Chondrocyte (in vitro differentiated cells): ENCODE measurements around the gene SDHB. TPM values are rescaled to one million over a fixed set of nuclear protein-coding genes. Genes with fewer than 3 reads are reported as not detected.

ENCODE experiments used
- DNase-seq: peaks from one replicate; pipeline ENCODE4 v3.0.0; 2021; ENCODE audit warnings: mixed read lengths, low spot score
- H3K27ac Mint-ChIP-seq: one replicate; pipeline ENCODE4 v1.8.0; 2021; ENCODE audit warnings: mild to moderate bottlenecking, moderate library complexity, mixed read lengths; ENCODE audit not compliant: unreplicated experiment
- H3K27me3 Mint-ChIP-seq: 2 replicates; pipeline ENCODE4 v1.8.0; 2021; ENCODE audit warnings: low read depth, mixed read lengths
- H3K36me3 Mint-ChIP-seq: 2 replicates; pipeline ENCODE4 v1.8.0; 2021; ENCODE audit warnings: low read depth, mixed read lengths
- H3K4me1 Mint-ChIP-seq: 2 replicates; pipeline ENCODE4 v1.8.0; 2021; ENCODE audit warnings: low read depth, mild to moderate bottlenecking, mixed read lengths
- H3K4me3 Mint-ChIP-seq: one replicate; pipeline ENCODE4 v1.8.0; 2021; ENCODE audit warnings: mild to moderate bottlenecking, moderate library complexity, mixed read lengths; ENCODE audit not compliant: unreplicated experiment
- H3K9me3 Mint-ChIP-seq: 2 replicates; pipeline ENCODE4 v1.8.0; 2021; ENCODE audit warnings: low read depth, mixed read lengths
- CTCF ChIP-seq: fragments of 200-600 bp; sonication (generic); IDR thresholded peaks from 2 replicates; pipeline ENCODE4 v1.5.0; 2021; ENCODE audit warnings: antibody characterized with exemption, mild to moderate bottlenecking, moderate library complexity
- total RNA-seq: library from RNA; stranded (reverse); gene quantifications from 3 replicates; pipeline ENCODE4 v1.2.1, GENCODE V29; 2021

SDHB gene
- total RNA-seq, 1 donor from 2014 or later: 54.7 TPM

- DNase-seq: no peak
- Mint-ChIP-seq H3K36me3 (peaks cover 1% of the 10 kb centered on the region), H3K4me1 (no peaks in the 10 kb centered on the region), H3K27ac (no peak overlapping the region), H3K9me3 (no peaks in the 10 kb centered on the region), H3K4me3 (no peak overlapping the region), H3K27me3 (peaks cover 3% of the 10 kb centered on the region)
- no peak for TF ChIP-seq CTCF
Observed at GRCh38 chr1:17082761-17083160, 28.9 kb upstream of the SDHB start.

GRCh38 chr1:17081439-17081838, 27.6 kb upstream of the SDHB start:
- no peaks in the 10 kb centered on the region for H3K9me3 Mint-ChIP-seq
- H3K4me1 Mint-ChIP-seq: no peaks in the 10 kb centered on the region
- H3K27me3 Mint-ChIP-seq: peaks cover 5% of the 10 kb centered on the region
- no peak for TF ChIP-seq CTCF
- no peak overlapping the region for H3K27ac Mint-ChIP-seq
- H3K4me3 Mint-ChIP-seq: no peak overlapping the region
- no peak for DNase-seq
- peaks cover 1% of the 10 kb centered on the region for H3K36me3 Mint-ChIP-seq

GRCh38 chr1:17080880-17081279, 27.0 kb upstream of the SDHB start:
- H3K36me3 Mint-ChIP-seq: peaks cover 1% of the 10 kb centered on the region
- H3K27ac Mint-ChIP-seq: no peak overlapping the region
- no peak for DNase-seq
- peaks cover 5% of the 10 kb centered on the region for H3K27me3 Mint-ChIP-seq
- H3K9me3 Mint-ChIP-seq: no peaks in the 10 kb centered on the region
- no peak overlapping the region for H3K4me3 Mint-ChIP-seq
- no peaks in the 10 kb centered on the region for H3K4me1 Mint-ChIP-seq
- TF ChIP-seq CTCF: no peak

- no peak for TF ChIP-seq CTCF
- Mint-ChIP-seq H3K4me1 (no peaks in the 10 kb centered on the region), H3K36me3 (peaks cover 1% of the 10 kb centered on the region), H3K27me3 (peaks cover 5% of the 10 kb centered on the region), H3K27ac (no peak overlapping the region), H3K4me3 (no peak overlapping the region), H3K9me3 (no peaks in the 10 kb centered on the region)
- DNase-seq: no peak
Observed at GRCh38 chr1:17080085-17080759, 26.4 kb upstream of the SDHB start.

- TF ChIP-seq CTCF: no peak
- no peak for DNase-seq
- H3K27ac Mint-ChIP-seq: no peak overlapping the region
Observed at GRCh38 chr1:17078991-17079868, 25.4 kb upstream of the SDHB start.

More at GRCh38 chr1:17078991-17079868, 25.4 kb upstream of the SDHB start:
- no peaks in the 10 kb centered on the region for H3K4me1 Mint-ChIP-seq
- no peak overlapping the region for H3K4me3 Mint-ChIP-seq
- H3K27me3 Mint-ChIP-seq: peaks cover 3% of the 10 kb centered on the region
- H3K36me3 Mint-ChIP-seq: peaks cover 1% of the 10 kb centered on the region
- H3K9me3 Mint-ChIP-seq: no peaks in the 10 kb centered on the region
